HFF-Myc (cell line): ENCODE data around the gene POU6F2.
"Not testable (repeated sequence)": the region's sequence is repeated elsewhere in the genome, so short reads cannot be mapped to it uniquely, and the experiment has no call there.

Experiments used
- DNase-seq: peaks from one replicate; pipeline ENCODE4 v3.0.0-alpha.2; 2011; ENCODE audit warnings: low read depth; ENCODE audit errors: extremely low read depth
- H3K4me3 ChIP-seq: replicated peaks from 2 replicates; pipeline ENCODE4 v1.5.1; 2011; ENCODE audit warnings: low read depth, mild to moderate bottlenecking, control low read depth, low read length
- CTCF ChIP-seq: IDR thresholded peaks from 2 replicates; pipeline ENCODE4 v1.5.1; 2012; ENCODE audit warnings: mild to moderate bottlenecking, low read depth, low read length, control low read depth; ENCODE audit errors: missing control alignments

POU6F2 gene

GRCh38 chr7:39321245-39321644 lies 343.5 kb downstream of the POU6F2 start:
- H3K4me3 ChIP-seq: no peak overlapping the region
- no peak for DNase-seq
- no peak for TF ChIP-seq CTCF

- no peak for DNase-seq
- no peak for TF ChIP-seq CTCF
- H3K4me3 ChIP-seq: no peak overlapping the region
Measured at GRCh38 chr7:39321909-39322498, 344.3 kb downstream of the POU6F2 start.

GRCh38 chr7:39324139-39324760 lies 346.5 kb downstream of the POU6F2 start:
- no peak for TF ChIP-seq CTCF
- DNase-seq: no peak
- no peak overlapping the region for H3K4me3 ChIP-seq

GRCh38 chr7:39331607-39332006 lies 353.9 kb downstream of the POU6F2 start:
- not testable (repeated sequence) for H3K4me3 ChIP-seq, DNase-seq

- DNase-seq: no peak
- no peak for TF ChIP-seq CTCF
- H3K4me3 ChIP-seq: no peak overlapping the region
Measured at GRCh38 chr7:39332142-39332541, 354.4 kb downstream of the POU6F2 start.

- DNase-seq: no peak
- no peak overlapping the region for H3K4me3 ChIP-seq
- no peak for TF ChIP-seq CTCF
Measured at GRCh38 chr7:39333701-39334100, 356.0 kb downstream of the POU6F2 start.

- DNase-seq: no peak
- no peak for TF ChIP-seq CTCF
- no peak overlapping the region for H3K4me3 ChIP-seq
Measured at GRCh38 chr7:39336442-39336841, 358.7 kb downstream of the POU6F2 start.
